NCI-H2196 (cell line): ENCODE data around the gene MAPK7.

ENCODE experiments used
- DNase-seq: peaks from one replicate; lab custom pipeline; 2025; ENCODE audit not compliant: unreplicated experiment; lab: John Stamatoyannopoulos, UW

The MAPK7 gene

DNA sequence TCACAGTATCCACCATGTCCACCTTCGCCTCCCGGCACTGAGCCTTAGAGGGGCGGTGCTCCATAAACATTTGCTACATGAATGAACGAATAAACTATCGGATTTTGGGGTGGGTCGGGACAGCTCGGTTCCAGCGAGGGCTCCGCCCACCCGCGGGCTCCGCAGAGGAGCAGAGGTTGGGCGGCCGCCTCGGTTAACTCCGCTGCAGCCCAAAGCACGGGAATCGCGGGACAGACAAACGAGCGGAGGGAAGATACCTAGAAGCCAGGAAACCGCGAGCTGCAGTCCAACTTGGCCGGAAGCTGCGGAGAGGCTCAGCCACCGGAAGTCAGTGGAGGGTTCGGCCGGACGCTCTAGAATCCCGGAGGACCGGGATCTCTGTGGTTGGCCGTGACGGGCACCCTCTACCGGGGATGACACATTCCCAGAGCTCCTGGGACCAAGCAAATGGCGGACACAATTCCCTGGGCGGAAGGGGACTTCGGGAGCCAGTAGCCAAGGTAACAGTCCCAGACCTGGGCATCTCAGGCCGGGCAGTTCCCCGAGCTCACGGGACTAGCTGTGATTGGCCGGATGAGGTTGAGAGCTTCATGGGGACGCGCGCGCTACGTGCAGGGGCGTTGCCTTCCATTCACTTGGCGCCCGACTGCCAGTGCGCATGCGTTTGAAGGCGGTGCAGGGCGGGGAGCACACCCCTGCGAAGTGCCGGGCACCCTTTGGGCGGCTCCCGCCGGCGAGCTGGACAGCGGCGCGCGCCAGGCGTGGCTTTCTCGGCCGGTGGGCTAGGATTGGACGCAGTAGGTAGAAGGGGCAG is 489 bp upstream of the MAPK7 start:
- DNase-seq: peak; percentile 94

DNA sequence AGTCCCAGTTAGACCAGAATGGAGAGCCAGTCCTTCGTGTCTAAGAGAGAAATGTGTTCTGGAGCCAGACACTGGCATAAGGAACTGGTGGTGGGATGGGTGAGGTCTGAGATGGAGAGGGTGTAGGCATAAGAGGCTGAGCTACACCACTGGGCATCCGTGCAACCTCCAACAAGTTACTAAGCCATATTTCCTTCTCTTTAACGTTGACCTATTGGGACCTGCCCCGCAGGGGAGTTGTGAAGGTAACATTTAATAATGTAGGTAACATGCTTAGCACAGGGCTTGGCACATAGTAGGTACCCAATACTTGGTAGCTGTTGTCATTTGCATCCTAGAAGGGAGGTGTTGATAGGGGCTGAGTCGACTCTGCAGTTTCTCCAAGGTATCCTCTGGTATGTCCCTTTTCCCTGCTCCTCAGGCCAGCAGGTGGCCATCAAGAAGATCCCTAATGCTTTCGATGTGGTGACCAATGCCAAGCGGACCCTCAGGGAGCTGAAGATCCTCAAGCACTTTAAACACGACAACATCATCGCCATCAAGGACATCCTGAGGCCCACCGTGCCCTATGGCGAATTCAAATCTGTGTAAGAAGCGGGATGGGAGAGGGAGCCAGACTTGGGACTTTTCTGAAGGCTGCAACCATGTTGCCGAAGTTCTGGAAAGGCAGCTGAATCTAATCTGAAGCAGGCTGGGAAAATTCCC is 1.2 kb downstream of the MAPK7 start:
- no peak for DNase-seq

DNA sequence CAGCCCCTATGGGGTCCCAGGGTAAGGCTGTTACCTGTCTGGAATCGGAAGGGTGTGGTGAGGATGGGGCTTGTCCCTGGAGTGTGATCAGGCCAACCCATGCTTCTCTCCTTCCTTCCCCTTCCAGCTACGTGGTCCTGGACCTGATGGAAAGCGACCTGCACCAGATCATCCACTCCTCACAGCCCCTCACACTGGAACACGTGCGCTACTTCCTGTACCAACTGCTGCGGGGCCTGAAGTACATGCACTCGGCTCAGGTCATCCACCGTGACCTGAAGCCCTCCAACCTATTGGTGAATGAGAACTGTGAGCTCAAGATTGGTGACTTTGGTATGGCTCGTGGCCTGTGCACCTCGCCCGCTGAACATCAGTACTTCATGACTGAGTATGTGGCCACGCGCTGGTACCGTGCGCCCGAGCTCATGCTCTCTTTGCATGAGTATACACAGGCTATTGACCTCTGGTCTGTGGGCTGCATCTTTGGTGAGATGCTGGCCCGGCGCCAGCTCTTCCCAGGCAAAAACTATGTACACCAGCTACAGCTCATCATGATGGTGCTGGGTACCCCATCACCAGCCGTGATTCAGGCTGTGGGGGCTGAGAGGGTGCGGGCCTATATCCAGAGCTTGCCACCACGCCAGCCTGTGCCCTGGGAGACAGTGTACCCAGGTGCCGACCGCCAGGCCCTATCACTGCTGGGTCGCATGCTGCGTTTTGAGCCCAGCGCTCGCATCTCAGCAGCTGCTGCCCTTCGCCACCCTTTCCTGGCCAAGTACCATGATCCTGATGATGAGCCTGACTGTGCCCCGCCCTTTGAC is 2.4 kb downstream of the MAPK7 start:
- DNase-seq: no peak

DNA sequence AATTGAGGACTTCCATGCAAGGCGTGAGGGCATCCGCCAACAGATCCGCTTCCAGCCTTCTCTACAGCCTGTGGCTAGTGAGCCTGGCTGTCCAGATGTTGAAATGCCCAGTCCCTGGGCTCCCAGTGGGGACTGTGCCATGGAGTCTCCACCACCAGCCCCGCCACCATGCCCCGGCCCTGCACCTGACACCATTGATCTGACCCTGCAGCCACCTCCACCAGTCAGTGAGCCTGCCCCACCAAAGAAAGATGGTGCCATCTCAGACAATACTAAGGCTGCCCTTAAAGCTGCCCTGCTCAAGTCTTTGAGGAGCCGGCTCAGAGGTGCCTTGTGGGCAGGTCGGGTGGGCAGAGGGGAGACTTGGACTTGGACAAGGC is 3.1 kb downstream of the MAPK7 start:
- no peak for DNase-seq

DNA sequence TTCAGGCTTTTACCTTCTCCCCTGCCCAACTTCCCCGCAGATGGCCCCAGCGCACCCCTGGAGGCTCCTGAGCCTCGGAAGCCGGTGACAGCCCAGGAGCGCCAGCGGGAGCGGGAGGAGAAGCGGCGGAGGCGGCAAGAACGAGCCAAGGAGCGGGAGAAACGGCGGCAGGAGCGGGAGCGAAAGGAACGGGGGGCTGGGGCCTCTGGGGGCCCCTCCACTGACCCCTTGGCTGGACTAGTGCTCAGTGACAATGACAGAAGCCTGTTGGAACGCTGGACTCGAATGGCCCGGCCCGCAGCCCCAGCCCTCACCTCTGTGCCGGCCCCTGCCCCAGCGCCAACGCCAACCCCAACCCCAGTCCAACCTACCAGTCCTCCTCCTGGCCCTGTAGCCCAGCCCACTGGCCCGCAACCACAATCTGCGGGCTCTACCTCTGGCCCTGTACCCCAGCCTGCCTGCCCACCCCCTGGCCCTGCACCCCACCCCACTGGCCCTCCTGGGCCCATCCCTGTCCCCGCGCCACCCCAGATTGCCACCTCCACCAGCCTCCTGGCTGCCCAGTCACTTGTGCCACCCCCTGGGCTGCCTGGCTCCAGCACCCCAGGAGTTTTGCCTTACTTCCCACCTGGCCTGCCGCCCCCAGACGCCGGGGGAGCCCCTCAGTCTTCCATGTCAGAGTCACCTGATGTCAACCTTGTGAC is 3.6 kb downstream of the MAPK7 start:
- no peak for DNase-seq

DNA sequence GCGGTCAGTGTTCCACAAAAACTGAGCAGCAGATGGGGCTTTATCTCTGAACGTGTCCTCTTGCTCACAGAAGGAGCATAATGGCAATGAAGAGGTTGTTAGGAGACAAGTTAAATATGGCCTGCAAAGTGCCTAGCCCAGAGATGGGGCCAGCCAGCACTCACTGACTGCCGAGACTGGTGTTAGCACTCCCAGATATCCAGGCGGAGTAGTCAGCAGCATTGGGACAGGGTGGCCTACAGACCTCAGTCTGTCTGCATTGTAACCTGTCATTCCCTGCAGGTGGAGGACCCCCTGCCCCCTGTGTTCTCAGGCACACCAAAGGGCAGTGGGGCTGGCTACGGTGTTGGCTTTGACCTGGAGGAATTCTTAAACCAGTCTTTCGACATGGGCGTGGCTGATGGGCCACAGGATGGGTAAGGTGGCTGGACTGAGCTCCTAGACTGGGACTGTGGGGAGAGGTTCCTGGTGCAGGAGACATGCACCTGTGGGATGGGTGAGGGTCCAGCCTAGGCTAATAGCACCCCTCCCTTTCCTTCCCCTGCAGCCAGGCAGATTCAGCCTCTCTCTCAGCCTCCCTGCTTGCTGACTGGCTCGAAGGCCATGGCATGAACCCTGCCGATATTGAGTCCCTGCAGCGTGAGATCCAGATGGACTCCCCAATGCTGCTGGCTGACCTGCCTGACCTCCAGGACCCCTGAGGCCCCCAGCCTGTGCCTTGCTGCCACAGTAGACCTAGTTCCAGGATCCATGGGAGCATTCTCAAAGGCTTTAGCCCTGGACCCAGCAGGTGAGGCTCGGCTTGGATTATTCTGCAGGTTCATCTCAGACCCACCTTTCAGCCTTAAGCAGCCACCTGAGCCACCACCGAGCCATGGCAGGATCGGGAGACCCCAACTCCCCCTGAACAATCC is 4.5 kb downstream of the MAPK7 start:
- DNase-seq: no peak

DNA sequence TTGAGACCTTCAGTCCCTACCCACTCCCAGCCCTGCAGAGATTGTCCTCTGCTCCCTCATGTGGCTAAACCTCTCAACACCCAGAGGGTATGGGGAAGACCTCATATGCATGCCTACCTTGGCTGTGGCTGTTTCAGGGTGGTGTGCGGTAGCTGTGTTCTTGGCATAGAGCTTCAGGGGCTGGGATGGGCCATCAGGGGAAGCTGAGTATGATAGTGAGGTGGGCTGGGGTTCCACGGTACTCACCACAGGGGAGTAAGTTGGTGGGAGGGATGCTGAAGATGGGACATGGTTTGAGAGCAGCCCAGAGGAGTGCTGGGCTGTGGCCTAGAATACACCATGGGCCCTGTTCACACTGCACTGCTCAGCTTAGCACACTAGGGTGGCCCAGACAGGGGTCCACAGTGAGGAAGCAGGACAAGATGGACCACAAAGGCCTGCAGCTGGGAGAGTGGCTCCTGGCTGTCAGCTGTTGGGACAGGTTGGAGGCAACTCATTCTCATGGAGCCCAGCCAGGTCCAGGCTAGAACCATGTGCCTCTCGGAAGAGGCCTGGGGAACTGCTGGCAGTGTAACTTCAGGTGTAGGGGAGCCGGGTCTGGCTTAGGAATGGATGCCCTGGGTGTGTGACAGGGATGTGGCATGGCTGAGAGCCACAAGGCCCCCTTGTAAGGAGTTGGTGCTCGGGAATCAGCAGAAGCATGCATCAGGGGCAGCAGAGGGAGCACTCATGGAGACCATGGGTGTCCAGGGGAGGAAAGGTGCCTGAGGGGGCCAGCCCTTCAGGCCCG is 5.6 kb downstream of the MAPK7 start:
- no peak for DNase-seq

DNA sequence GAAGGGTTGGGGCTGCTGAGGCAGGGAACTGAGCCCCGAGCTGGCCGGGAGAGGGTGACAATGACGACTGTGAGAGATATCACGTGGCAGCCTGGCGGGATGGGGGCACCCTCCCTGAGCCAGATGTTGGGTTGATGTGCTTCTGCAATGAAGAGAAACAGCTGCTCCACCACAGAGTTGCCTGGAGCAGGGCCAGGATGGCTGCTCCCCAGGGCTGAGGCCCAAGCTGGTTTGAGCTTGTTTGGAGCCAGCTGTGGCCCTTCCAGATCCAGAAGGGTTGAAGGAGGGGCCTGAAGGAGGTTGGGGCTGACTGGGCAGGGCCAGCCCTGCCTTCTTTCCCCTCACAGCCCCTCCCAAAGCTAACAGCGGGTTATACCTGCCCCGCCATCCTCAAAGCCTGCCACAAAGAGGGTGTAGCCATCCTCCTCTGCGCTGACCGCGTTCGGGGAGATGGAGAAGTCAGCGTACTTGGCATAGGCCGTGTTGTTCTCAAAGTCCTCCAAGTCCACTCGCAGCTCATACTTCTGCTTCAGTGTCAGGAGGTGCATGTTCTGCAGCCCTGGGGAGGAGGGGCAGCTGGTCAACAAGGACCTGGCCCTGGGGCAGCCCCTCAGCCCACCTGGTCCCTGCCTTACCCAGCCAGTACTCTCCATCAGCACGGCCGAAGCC is 6.6 kb downstream of the MAPK7 start:
- DNase-seq: no peak

DNA sequence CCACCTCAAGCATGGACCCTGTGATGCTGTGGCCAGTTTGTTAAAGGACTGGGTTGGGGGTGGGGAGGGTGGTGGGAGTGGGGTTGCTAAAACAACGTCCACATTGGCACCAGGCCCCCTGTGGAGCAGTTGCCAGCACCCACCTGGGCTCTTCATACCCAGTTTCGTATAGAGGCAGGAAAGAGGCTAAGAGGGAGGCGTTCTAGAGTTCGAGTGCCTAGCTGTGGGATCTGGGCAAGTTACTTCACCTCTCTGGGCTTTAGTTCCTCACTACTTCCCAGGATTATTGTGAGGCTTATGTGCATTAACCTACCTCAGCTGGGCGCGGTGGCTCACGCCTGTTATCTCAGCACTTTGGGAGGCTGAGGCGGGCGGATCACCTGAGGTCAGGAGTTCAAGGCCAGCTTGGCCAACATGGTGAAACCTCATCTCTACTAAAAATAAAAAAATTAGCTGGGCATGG is 7.3 kb downstream of the MAPK7 start:
- no peak for DNase-seq

DNA sequence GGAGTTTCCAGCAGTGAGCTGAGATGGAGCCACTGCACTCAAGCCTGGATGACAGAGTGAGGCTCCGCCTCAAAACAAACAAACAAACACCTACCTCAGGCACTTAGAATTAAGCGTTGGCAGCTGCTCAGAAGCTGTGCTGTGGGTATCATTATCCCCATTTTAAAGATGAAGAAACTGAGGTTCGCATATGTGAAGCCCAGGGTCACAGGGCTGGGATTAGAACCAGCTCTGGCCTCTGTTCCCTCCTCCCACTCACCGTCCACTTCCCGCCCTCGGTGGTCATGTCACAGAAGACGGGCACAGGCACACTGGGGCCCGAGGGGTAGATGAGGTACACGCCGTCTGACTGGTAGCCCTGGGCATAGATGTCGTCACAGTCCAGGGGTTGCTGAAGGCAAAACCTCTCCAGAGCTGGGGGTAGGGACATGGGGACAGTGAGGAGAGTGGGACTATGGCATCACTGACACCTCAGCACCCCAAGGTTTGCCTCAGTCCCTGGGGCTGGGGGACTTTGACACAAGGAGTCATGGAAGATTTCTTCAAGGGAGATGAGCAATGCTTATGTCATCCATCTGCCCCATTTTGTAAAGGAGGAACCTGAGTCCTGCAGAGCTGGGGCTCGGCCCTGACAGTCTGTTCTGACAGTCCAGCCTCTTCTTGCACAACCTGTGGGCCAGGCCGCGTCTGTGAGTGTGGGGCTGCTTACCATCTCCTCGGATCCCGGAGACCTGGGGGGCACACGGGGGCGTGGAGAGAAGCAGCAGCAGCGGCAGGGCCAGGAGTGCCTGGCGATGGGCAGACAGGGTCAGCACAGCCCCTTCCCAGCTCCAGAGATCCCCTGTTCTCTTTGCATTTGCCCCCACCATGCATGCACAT is 8.0 kb downstream of the MAPK7 start:
- no peak for DNase-seq

DNA sequence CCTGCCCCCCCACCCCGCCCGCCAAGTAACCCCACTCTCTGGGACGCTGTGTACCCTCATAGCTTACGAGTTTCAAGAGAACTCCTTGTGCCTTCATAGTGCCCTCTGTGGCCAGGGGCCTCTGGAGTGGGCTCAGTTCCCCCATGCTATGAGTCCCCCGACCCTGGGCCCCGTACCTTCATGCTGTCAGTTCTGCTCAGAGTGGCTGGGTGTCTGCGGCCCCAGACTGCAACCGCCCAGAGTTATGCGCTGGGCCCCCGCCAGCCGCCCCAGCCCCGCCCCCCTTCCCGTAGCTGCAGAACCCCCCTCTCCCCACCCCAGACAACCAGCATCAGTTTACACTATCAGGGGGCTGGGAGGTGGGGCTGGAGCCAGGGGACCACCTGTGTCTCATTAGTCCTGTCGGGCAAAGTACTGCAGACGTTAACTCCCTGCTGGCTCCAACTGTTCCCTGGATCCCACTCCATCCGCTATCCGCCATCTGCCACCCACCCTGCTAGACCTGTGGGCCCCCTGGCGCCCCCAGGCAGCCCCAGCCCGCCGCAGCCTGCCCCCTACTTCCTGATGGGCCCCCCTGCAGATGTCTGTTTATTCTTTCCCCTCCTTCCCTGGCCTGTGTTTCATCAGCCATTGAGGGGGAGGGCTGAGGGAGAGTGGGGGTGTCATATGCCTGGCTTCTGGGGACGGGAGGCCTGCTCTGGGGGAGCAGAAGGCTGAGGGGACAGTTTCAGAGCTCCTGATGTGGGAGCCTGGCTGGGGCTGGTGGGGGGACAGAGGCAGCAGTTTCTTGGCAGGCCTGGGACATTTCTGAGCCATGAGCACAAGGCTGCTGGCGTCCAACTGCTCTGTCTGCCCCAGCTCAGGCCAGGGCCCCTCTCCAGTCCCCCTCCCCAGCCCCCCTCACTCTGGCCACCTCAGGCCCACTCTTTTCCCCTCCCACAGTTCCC is 8.9 kb downstream of the MAPK7 start, which contains the start of gene MFAP4:
Gene MFAP4, minus strand, starts transcription at position 217 of the 947 bp plus-strand sequence. Its CDS starts 35 bp downstream, at position 182.
- no peak for DNase-seq

DNA sequence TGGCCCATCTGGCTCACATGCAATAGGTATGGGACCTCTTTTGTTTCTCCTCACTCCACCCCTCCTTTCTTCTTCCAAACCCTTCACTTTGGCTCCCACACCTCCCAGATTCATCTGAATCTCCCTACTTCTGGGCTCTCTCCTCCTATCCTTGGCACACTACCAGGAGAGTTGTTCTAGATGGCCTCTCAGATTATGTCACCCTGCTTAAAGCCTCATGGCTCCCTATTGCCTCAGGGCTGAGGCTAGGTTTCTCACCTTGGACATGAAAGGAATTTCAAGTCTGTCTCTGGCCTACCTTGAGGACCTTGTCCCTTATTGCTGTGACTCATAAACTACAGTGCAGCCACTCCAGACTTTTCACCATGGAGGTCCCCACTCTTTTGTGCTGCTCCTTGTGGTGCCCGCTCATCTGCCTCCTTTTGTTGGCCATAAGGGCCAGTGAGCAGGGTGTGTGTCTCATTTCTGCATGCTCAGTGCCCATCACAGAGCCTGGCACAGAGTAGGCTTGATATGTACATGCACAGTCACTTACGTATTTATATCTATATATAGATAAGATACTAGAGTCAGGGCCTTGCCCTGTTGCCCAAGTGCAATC is 9.7 kb downstream of the MAPK7 start:
- no peak for DNase-seq

DNA sequence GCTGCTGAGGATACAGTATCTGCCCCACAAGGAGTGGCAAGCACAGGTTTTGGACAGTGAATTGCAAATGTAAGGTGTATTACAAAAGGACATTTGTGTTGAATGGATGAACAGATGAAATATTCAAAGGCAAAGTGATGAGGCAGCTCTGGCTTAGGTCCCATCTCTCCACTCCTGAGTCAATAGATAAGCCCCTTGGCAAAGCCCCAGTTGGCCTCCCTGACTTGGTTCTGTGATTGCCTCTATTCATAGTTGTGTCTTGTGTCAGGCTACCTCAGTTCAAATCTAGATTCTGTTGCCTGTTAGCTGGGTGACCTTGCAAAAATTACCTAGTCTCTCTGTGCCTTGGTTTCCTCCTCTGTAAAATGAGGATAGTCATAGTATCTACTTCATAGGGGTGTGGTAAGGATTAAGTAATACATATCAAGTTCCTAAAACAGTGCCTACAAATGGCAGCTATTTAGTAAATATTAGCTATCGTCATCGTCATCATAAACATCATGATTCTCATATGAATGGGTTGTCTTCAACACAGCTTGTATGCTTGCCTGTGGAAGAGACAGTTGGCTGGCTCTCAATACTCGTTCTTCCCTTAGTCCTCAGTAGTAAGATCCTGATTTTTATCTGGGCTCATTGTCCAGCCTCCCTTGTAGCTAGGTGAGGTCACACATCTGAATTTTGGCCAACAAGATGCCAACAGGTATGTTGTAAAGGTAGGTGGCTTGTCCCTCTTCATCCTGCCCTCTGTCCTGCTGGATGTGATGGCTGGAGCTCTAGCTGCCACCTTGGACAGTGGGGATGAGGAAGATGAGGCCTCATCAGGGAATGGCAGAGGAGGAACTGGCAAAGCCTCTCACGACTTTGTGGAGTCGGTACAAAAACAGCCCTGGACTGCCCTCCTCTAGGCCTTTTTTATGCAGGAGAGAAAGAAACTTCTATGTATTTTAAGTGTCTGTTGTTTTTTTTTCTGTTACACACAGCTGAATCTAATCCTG is 10.8 kb downstream of the MAPK7 start:
- peak; percentile 20 for DNase-seq

DNA sequence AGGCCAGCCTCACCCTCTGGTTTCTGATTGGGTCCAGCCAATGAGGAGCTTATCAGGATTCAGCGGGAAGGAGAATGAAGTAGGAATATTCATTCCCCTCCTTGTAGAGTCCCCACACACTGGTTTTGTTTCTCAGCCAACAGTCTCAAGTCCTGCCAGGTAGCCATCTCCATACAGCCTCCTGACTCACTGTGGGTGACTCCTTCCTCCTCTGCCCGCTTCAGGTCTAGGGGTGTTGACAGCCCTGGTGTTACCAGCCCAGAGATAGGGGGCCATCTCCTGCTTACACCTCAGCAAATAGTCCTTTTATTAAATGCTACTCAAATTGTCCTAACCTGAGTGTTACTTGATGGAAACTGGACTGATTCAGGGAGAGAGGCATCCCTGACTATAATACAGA is 12.7 kb downstream of the MAPK7 start:
- DNase-seq: no peak

DNA sequence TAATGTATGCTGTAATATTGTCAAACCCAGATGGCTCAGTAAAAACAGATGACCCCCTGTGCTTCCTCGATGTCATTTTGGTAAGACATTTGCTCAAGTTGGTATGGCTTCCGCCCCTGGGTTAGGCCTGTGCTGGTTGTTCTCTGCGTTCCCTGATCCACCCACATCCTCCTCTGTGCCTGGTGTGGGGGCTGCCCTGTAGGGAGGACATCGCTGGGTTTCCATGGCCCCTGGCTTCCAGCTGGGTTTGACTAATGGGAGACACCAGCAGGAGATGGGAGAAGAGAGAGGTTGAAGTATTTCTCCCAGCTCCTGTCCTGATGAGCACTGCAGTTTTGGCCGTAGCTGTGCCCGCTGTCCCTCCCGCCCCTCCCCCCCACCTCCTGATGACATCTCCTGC is 13.1 kb downstream of the MAPK7 start:
- no peak for DNase-seq
